Activated naive CD8-positive, alpha-beta T cell (primary cell): Measurements from ENCODE around the gene DYRK2.

Experiments used
- H3K27ac Mint-ChIP-seq: one replicate; pipeline ENCODE4 v1.8.0; 2021; ENCODE audit warnings: mixed read lengths
- H3K27me3 Mint-ChIP-seq: one replicate; pipeline ENCODE4 v1.8.0; 2021; ENCODE audit warnings: mixed read lengths
- H3K36me3 Mint-ChIP-seq: one replicate; pipeline ENCODE4 v1.8.0; 2021; ENCODE audit warnings: mixed read lengths
- H3K4me1 Mint-ChIP-seq: one replicate; pipeline ENCODE4 v1.8.0; 2021; ENCODE audit warnings: low read depth, mixed read lengths
- H3K4me3 Mint-ChIP-seq: one replicate; pipeline ENCODE4 v1.8.0; 2021; ENCODE audit warnings: mild to moderate bottlenecking, mixed read lengths
- H3K9me3 Mint-ChIP-seq: one replicate; pipeline ENCODE4 v1.8.0; 2021; ENCODE audit warnings: low read depth, mixed read lengths

The DYRK2 gene

DNA sequence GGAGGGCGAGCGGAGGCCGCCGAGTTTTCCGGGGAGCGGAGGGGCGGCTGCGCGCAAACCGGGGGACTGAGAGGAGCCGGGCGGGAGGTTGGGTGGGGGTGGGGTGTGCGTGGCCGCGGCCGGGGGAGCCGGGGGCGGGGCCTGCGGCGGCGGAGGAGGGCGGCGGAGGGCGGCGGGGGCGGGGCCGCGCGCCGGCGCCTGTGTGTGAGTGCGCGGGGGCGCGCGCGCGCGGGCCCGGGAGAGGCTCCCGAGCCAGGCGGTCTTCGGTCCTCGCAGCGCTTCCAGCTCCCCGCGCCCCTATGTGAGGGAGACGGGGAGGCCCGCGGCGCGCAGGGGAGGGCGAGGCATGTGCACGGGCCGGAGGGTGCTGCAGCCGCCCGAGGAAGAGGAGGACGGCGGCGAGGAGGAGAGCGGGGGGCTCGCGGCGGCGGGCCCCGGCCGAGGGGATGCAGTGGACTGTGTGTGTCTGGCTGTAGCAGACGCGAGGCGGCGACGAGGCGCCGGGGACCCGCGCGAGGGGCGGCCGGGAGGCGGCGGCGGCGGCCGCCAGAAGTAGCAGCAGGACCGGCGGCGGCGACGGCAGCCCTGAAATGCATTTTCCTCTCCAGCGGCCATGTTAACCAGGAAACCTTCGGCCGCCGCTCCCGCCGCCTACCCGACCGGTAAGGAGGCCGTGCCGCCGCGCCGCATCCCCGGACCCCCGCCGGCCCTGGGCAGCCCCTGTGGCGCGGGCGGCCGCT is at the start of gene DYRK2:
DYRK2 (plus strand) TSS at position 225 of the 740 bp plus-strand sequence; CDS start at position 614, 389 bp downstream.
- H3K27ac Mint-ChIP-seq, result peak within 1 kb of the TSS; percentile 88
- H3K4me1 Mint-ChIP-seq, result peaks cover 47% of the 10 kb centered on the region
- no peaks in the 10 kb centered on the region for H3K27me3 Mint-ChIP-seq
- peaks cover 2% of the 10 kb centered on the region for H3K36me3 Mint-ChIP-seq
- peaks cover 4% of the 10 kb centered on the region for H3K9me3 Mint-ChIP-seq
- peak within 1 kb of the TSS; percentile 92 for H3K4me3 Mint-ChIP-seq

DNA sequence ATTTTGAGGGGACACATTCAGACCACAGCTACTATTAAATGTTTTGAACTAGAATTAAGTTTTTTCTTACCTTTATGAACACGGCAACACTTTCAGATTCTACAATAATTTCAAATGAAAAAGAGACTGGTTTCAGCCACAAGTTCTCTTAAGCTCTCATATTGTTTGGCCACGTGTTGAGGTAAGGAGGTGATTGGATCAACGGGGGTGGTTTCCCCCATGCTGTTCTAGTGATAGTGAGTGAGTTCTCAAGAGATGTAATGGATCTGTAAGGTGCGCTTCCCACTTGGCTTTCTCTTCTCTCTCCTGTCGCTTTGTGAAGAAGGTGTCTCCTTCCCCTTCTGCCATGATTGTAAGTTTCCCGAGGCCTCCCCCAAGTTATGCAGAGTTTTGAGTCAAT is 48.9 kb upstream of the DYRK2 start:
- Mint-ChIP-seq H3K4me1 (peaks cover 8% of the 10 kb centered on the region), H3K36me3 (no peaks in the 10 kb centered on the region), H3K4me3 (no peak overlapping the region), H3K27ac (no peak overlapping the region), H3K27me3 (no peaks in the 10 kb centered on the region), H3K9me3 (peaks cover 11% of the 10 kb centered on the region)

DNA sequence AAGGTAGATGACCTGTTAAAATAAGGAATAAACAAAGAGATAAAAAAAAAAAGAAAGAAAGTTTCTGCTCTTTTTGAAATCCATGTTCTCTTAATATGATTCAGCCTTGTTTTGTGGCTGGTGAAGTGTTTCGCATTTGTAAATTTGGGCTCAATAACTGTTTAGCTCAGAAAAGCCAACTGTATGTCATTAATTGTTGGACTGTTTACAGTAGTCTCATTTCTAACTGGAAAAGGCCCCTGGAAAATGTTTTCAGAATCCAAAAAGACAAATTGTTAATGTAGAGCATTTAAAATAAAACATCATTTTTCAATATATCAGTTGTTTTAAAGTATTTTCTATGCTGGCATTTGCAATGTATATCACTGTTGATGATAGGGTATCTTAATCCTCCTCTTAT is 47.4 kb upstream of the DYRK2 start:
- Mint-ChIP-seq H3K27ac (no peak overlapping the region), H3K9me3 (peaks cover 11% of the 10 kb centered on the region), H3K36me3 (no peaks in the 10 kb centered on the region), H3K27me3 (no peaks in the 10 kb centered on the region), H3K4me3 (no peak overlapping the region), H3K4me1 (peaks cover 5% of the 10 kb centered on the region)

DNA sequence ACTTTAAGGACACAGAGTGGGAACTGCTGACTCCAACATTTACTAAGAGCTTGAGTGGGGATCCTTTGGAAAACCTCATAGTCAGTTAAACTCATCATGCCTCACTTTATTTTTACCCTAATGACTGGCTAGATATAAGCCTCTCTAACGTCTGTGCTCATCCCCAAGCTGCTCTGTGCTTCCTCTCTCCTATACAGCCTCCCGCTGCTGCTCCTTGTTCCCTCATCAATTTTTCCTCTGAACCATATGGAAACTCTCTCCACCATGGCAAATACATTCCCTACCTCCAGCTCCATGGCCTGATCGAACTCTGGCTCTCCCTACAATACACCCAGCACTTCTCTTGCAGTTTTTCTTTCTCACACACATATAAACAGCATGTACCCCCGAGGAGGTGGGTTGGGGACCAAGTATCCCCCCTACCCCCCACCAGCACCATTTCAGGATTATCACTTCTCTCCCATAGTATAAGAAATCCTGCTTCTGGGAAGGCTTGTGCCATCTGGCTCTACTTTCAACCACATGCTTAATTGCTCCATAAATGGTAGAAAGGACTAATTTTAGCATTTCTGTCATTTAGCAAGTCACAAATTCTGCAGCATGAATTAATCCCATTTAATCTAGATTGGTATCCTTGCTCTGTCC is 39.2 kb upstream of the DYRK2 start:
- H3K27ac Mint-ChIP-seq, result no peak overlapping the region
- peaks cover 7% of the 10 kb centered on the region for H3K4me1 Mint-ChIP-seq
- no peak overlapping the region for H3K4me3 Mint-ChIP-seq
- no peaks in the 10 kb centered on the region for H3K9me3 Mint-ChIP-seq
- peaks cover 2% of the 10 kb centered on the region for H3K36me3 Mint-ChIP-seq
- H3K27me3 Mint-ChIP-seq, result no peaks in the 10 kb centered on the region

DNA sequence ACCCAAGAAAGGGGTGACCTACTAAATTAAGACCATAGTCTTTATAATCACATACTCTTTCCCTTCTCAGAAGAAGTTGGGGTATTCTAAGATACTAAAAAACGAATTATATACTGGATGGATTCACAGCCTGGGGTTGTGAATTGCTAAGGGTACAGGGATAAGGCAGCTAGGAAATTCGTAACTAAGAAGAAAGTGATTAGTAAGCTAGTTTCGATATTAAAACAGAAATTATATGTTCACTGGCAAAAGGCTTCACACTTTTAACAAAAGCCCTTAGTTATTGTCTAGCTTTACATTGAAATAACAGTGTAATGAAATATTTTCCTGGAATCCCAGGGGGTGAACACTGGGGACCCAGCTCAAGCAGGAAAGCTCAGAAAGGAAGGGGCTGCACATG is 35.5 kb upstream of the DYRK2 start:
- no peak overlapping the region for H3K27ac Mint-ChIP-seq
- H3K4me3 Mint-ChIP-seq, result no peak overlapping the region
- peaks cover 12% of the 10 kb centered on the region for H3K4me1 Mint-ChIP-seq
- no peaks in the 10 kb centered on the region for H3K27me3 Mint-ChIP-seq
- H3K9me3 Mint-ChIP-seq, result no peaks in the 10 kb centered on the region
- peaks cover 2% of the 10 kb centered on the region for H3K36me3 Mint-ChIP-seq

DNA sequence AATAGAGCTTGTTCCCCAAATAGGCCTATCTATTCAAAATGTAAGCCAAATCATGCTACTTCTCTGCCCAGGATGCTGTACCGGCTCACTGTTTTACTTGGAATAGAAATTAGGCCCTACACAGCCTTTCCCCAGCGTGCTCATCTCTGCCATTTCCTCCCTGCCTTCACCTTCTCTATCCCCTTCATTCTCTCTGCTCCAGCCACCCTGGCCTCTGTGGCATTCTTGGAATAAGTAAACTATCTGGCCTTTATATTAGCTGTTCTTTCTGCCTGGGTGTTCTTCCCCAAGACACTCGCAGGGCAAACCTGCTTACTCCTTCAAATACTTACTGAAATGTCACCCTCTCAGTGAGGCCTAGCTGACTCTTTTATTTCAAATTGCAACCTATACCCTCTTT is 30.9 kb upstream of the DYRK2 start:
- Mint-ChIP-seq H3K27ac (no peak overlapping the region), H3K4me3 (no peak overlapping the region), H3K36me3 (no peaks in the 10 kb centered on the region), H3K4me1 (peaks cover 10% of the 10 kb centered on the region), H3K27me3 (no peaks in the 10 kb centered on the region), H3K9me3 (no peaks in the 10 kb centered on the region)

DNA sequence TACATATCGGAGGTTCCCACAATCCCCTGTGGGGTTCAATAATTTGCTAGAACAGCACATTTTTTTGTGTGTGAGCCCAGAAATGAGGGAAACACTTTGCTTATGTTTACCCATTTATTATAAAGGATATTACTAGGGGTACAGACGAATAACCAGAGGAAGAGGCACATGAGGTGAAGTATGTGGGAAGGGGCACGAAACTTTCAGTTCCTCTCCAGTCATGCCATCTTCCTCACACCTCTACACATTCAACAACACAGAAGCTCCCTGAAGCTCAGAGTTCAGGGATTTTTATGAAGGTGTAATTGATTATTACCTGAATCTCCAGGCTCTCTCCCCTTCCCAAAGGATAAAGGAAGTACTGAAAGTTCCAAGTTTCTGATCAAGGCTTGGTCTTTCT is 30.2 kb upstream of the DYRK2 start:
- Mint-ChIP-seq H3K4me1 (peaks cover 10% of the 10 kb centered on the region), H3K9me3 (no peaks in the 10 kb centered on the region), H3K4me3 (no peak overlapping the region), H3K27ac (no peak overlapping the region), H3K27me3 (no peaks in the 10 kb centered on the region), H3K36me3 (no peaks in the 10 kb centered on the region)

DNA sequence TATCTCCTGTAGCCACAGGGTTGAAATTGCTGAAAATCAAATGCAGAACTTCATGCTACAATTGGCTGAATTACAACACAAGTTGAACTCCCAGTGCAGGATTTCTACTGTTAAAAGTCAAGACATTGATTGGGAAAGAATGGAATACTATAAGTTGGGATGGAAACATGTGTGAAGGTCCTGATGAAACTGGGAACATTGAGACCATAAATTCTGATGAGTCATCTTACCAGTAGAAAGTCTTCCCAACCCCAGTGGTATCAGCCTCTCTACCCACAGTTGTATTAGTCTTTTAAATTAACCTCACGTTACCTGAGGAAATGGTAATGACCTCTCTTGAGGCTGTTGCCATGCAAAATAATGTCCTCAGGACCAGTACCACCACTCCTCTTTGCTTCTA is 27.4 kb upstream of the DYRK2 start:
- Mint-ChIP-seq H3K9me3 (no peaks in the 10 kb centered on the region), H3K4me1 (peaks cover 17% of the 10 kb centered on the region), H3K4me3 (no peak overlapping the region), H3K27me3 (no peaks in the 10 kb centered on the region), H3K36me3 (no peaks in the 10 kb centered on the region), H3K27ac (no peak overlapping the region)

DNA sequence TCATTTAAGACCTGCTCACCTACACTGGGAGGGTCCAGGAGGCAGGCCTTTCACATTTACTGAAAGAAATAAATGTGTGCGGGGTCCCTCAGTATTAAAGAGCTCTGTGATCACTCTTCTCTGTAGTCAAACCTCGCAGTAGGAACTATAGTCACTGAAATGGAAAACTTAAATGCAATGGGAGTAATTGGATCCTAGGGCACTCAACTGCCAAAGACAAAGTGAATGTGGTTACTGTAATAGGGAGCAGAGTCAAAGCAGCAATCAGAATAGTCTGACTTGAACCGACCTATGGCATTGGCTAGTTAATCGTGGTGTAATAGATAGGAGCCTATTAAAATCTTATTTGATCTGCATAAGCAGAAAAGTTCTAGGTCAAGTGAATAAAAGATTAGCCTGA is 26.6 kb upstream of the DYRK2 start:
- no peak overlapping the region for H3K27ac Mint-ChIP-seq
- no peak overlapping the region for H3K4me3 Mint-ChIP-seq
- no peaks in the 10 kb centered on the region for H3K27me3 Mint-ChIP-seq
- H3K4me1 Mint-ChIP-seq, result peaks cover 22% of the 10 kb centered on the region
- no peaks in the 10 kb centered on the region for H3K36me3 Mint-ChIP-seq
- no peaks in the 10 kb centered on the region for H3K9me3 Mint-ChIP-seq

DNA sequence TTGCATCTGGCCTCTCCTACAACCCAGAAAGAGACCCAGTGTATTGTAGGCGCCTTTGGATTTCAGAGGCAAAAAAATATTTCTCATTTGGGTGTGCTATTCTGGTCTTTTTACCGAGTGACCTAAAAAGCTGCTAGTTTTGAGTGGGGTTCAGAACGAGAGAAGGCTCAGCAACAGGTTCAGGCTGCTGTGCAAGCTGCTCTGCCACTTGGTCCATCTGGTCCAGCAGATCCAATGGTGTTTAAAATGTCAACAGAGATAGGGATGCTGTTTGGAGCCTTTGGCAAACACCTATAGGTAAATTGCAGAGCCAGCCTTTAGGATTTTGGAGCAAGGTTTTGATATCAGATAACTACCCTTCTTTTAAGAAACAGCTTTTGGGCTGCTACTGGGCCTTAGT is 25.3 kb upstream of the DYRK2 start:
- Mint-ChIP-seq H3K9me3 (no peaks in the 10 kb centered on the region), H3K4me1 (peaks cover 29% of the 10 kb centered on the region), H3K27ac (no peak overlapping the region), H3K4me3 (no peak overlapping the region), H3K27me3 (no peaks in the 10 kb centered on the region), H3K36me3 (no peaks in the 10 kb centered on the region)

DNA sequence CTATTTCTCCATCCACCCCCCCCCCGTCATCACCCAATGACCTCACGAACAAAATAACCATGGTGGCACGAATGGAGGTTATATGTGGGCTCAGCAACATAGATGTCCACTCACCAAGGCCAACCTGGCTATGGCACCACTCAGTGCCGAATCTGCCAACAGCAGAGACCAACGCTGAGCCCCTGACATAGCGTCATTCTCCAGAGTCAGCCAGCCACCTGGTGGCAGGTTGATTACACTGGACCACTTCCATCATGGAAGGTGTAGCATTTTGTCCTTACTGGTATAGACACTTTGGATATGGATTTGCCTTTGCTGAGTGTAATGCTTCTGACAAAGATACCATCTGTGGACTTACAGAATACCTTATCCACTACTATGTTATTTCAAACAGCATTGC is 24.2 kb upstream of the DYRK2 start:
- Mint-ChIP-seq H3K4me1 (peaks cover 40% of the 10 kb centered on the region), H3K36me3 (peaks cover 3% of the 10 kb centered on the region), H3K4me3 (no peak overlapping the region), H3K27me3 (no peaks in the 10 kb centered on the region), H3K9me3 (peaks cover 7% of the 10 kb centered on the region), H3K27ac (no peak overlapping the region)

DNA sequence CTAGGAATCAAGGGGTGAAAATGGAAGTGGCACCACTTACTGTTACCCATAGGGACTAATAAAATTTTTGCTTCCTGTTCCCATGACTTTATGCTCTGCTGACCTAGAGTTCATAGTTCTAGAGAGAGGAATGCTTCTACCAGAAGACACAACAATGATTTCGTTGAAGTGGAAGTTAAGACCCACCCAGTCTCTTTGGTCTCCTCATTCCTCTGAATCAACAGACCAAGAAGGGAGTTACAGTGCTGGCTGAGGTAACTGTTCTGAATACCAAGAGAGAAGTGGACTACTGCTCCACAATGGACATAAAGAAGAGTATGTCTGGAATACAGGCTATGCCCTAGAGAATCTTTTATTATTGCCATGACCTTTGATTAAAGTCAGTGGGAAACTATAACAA is 23.5 kb upstream of the DYRK2 start:
- Mint-ChIP-seq H3K36me3 (peaks cover 5% of the 10 kb centered on the region), H3K27me3 (no peaks in the 10 kb centered on the region), H3K4me1 (peaks cover 46% of the 10 kb centered on the region), H3K4me3 (no peak overlapping the region), H3K27ac (no peak overlapping the region), H3K9me3 (peaks cover 9% of the 10 kb centered on the region)

DNA sequence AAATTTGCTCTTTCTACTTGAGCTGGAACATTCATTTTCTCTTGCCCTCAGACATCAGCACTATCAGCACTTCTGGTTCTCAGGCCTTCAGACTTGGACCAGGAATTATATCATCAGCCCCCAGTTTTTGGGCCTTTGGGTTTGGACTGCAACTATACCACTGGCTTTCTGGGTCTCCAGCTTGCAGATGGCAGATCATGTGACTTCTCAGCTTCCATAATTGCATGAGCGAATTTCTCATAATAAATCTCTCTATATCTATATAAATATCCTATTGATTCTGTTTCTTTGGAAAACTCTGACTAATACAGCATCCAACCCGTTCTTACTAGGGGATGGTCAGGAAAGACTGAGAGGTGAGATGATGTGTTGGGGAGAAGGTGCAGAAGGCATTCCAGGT is 22.4 kb upstream of the DYRK2 start:
- Mint-ChIP-seq H3K4me1 (peaks cover 58% of the 10 kb centered on the region), H3K27me3 (no peaks in the 10 kb centered on the region), H3K4me3 (no peak overlapping the region), H3K27ac (no peak overlapping the region), H3K36me3 (peaks cover 5% of the 10 kb centered on the region), H3K9me3 (peaks cover 9% of the 10 kb centered on the region)

DNA sequence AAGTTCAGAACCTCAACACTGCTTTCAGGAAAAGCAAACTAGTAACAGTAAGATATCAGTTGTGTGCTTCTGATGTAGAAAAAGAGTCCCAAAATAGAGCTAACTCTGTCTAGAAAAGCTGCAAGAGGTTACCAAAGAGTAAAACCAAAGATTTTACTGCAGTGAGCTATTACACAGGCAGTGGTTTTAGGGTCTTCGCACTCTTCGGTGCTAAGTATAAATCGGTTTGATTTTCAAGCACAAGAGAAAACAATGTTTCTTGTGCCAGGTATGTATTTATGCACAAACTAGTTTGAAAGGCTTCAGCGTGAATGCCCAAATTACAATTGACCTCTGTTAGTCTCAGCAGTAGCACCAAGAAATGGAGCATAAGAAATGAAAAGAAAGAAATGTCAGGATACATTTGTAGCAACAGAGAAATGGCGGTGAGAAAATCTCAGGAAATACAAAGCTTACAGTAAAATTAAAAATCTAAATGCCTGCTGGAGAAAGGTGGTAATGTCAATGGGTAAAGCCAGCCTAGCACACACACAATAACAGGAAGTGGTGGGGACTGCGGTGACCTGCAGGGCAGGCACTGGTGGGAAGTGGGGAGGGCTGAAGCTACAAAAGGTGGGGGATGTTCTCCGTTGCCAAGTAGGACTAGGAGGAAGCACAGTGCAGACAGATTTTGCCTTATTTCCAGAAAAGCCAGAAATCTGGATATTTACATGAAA is 18.0 kb upstream of the DYRK2 start:
- H3K4me3 Mint-ChIP-seq, result peak overlapping the region; percentile 76
- peak overlapping the region; percentile 82 for H3K27ac Mint-ChIP-seq
- H3K36me3 Mint-ChIP-seq, result peaks cover 10% of the 10 kb centered on the region
- no peaks in the 10 kb centered on the region for H3K27me3 Mint-ChIP-seq
- H3K4me1 Mint-ChIP-seq, result peaks cover 86% of the 10 kb centered on the region
- H3K9me3 Mint-ChIP-seq, result peaks cover 9% of the 10 kb centered on the region

DNA sequence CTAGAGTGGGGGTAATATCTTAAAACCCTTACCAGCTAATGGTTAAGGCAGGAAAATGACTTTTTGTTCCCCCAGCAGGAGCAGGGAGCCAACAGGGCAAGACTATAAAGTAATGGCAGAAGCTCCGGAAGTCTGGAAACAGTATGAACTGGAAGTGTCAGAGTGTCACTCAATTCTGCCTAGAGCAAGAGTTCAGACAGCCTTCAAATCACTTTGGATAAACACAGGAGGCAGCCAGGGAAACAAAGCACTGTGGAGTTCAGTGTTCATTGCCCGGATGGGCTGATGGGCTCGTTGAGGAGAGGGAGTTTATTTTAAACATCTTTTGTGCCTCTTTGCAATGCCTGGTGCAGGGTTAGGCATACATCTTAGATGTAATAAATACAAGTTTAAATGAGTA is 16.5 kb upstream of the DYRK2 start:
- H3K4me3 Mint-ChIP-seq, result peak overlapping the region; percentile 36

More for the DNA sequence above, 16.5 kb upstream of the DYRK2 start:
- H3K9me3 Mint-ChIP-seq, result peaks cover 9% of the 10 kb centered on the region
- H3K36me3 Mint-ChIP-seq, result peaks cover 10% of the 10 kb centered on the region
- no peaks in the 10 kb centered on the region for H3K27me3 Mint-ChIP-seq
- peak overlapping the region; percentile 82 for H3K27ac Mint-ChIP-seq
- peaks cover 77% of the 10 kb centered on the region for H3K4me1 Mint-ChIP-seq
